CD4-positive, alpha-beta T cell treated with Interferon alpha-2 for 1 hour (primary cell): ENCODE measurements around the gene SGCA.

Source experiments
- DNase-seq, 2 donors: peaks; one replicate each; pipeline ENCODE4 v3.0.0-alpha.2; 2020 to 2022

Gene SGCA

DNA sequence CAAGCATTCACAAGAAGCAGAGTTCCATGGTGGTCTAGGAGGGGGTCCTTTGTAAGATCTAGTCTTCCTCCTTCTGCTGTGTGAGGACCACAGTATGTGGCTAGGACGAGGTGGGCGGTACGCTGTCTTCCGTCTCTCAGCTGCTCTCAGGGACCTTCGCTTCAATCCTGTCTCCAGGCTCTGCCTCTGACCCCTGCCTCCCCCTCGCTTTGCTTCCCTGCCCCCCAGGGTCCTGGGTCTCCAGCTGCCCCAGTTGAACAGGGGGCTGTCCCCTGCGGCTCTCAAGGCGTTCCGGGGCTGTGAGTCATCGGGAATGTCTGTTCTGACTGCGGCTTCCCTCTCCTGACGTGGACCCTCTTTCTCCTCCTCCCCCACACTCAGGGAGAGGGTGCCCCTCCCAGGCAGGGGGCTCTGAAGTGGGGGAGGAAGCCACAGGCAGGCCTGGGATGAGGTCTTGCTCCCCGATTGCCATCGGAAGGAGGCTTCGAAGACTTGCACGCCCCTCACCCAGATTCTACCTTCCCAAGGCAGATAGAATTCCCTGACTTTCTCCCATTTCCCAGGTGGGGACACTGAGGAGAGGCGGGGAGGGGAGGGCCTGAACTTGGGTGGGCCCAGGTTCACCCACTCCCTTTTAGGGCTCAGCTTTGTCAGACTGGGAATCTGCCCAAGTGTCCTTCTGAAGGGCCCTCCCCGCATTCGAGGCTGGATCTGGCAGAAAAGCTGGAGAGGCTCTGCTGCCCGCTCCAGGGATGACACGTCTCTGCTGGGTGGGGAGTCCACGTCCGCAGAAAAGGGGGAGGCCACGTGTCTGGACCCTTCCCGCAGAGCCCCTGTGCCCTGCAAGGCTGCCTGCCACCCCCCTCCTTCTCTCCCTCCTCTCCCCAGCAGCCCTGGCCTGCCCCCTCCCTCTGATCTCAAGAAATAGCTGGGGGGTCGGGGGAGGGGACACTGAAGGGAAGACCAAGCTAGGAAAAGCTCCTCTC is 44.7 kb downstream of the SGCA start:
- no peak for DNase-seq

DNA sequence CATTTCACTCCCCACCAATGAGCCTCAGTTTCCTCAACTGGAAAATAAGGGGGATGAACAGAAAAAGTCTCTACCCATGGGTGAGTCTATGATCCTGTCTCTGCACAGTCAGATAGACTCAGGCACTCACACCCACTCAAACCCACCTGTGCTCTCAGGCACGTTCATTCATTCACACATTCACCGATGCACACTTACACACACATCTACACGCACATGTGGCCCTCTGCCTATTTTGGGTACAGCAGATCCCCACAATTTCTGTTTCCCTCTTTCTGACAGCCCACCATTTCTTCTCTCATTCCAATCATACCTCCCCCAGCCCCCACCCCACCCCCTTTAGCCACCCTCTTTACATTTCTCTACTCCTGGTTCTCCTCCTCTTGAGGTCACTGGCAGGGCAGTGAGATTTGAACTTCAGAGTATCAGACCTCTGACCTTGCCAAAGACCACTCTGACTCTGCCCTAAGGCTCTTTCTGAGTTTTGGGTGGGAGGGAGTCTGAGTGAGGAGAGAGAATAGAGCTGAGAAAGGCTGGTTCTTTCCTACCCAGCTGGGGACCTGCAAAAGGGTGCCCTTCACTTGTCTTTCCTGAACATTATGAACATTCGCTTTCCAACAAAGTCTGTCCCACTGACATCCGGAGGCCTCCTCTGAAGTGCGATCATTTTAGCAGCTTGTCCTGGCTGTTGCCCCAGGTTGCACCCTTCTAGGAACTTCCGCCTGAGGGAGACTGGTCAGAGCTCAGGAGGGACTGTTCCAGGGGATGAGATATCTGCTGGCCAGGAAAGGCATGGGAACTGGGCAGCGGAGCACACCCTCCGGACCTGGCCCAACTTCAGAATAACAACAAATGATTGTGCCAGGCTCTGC is 45.7 kb downstream of the SGCA start:
- no peak for DNase-seq

DNA sequence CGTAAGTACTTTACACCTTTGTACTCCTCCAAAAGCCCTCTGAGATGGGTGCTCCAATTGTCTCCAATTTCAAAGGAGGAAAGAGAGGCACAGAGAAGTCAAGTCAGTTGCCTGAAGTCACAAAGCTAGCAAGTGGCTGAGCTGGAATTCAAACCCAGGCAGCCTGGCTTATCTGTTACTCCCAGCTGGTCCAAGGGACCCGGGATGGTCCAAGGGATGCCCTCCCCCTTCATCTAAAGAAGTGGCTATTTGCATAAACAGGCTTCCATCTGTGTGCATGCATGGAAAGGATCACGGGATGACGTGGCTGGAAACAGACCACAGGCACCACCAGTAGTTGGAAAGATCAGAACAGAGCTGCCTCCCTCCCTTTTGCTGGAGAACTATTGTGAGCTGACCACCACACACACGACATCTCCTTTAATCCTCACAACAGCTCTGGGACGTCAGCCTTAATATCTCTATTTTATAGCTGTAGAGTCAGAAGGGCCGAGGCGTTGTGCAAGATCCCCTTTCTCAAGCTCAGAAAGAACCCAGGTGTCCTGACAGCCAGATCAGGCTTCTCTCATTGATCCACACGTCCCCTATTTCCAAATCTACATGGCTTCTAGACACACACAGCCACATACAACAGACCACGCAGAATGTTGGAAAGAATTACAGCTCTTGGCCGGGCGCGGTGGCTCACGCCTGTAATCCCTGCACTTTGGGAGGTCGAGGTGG is 46.5 kb downstream of the SGCA start:
- no peak for DNase-seq

DNA sequence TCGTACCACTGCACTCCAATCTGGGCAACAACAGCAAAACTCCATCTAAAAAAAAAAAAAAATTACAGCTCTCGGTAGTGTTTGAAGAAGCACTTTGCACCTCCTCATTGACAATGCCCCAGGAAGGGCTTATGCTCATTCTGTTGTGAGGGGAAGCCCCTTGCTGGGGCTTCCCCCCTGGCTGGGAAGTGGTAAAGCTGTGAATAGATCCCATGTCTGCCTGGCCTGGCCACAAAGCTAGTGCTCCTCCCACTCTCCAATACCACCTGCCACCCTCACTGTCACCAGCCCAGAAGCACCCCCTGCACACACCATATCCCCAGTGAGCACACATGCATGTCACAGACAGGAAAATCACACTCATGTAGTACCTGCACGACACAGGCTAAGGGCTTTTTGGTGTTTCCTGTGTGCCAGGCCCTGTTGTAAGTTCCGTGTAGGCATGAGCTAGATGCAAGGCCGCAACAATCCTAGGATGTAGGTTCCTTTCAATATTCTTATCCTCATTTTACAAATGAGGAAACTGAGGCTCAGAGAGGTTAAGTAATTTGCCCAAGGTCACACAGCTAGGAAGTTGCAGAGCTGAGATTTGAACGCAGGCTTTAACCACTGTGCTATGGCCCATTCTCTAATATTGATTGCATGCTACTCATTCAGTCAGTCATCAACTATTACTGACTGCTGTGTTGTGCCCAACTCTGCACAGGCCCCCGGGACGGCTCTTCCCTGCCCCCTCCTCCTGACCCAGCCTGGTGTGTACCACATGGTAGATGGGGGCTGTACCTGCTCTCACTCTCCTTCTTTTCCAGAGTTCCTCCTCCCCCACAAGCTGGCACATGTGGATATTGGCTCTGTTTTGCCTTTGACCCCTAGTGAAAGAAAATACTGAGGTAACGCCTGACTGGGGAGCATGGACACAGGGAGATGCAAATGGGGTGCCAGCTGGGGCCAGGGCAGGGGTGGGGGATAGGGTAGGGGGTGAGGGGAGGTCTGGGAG is 47.5 kb downstream of the SGCA start:
- peak; percentile 37 to 51 for DNase-seq

DNA sequence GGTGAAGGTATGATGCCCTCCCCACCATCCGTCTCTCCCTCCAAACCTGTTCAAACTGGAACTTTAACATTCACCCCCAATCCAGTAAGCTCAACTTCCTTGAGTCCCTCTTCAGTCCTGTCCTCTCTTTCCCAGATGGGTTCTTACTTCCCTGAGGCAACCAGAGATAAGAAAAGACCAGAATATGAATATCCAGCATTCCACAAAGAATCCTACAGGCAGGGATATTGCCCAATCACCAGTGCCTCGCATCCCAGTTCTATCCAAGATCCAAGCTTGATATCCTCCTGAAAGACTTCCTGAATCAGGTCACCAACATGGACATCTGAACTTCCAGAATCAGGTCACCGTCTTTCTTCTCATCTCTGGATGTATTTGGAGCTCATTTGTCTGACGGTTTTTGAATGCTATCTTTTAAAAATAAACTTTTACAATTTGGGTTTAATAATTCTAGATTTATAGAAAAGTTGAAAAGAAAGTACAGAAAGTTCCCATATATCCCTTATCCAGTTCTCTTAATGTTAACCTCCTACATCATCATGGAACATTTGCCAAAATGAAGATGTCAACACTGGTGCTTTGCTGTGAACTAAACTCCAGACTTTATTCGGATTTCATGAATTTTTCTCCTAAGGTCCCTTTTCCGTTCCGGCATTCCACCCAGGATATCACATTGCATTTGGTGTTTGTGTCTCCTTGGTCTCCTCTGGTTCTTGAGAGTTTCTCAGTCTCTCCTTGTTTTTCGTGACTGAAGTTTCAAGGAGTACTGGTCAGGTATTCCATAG is 49.4 kb downstream of the SGCA start:
- no peak for DNase-seq

DNA sequence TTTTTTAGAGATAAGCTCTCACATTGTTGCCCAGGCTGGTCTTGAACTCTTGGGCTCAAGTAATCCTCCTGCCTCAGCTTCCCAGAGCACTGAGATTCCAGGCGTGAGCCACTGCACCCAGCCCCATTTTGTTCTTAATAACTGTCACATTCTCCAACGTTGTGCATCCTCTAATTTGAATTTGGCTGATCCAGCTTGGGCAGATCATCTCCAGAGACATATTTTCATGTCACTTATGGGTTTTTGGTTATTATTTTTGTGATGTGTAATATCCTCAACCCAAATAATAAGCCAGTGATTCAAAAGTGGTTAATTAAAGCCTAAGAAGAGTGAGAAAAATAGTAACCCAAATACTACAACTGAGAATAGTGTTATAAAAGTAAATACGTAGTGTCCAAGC is 51.8 kb downstream of the SGCA start:
- no peak for DNase-seq

DNA sequence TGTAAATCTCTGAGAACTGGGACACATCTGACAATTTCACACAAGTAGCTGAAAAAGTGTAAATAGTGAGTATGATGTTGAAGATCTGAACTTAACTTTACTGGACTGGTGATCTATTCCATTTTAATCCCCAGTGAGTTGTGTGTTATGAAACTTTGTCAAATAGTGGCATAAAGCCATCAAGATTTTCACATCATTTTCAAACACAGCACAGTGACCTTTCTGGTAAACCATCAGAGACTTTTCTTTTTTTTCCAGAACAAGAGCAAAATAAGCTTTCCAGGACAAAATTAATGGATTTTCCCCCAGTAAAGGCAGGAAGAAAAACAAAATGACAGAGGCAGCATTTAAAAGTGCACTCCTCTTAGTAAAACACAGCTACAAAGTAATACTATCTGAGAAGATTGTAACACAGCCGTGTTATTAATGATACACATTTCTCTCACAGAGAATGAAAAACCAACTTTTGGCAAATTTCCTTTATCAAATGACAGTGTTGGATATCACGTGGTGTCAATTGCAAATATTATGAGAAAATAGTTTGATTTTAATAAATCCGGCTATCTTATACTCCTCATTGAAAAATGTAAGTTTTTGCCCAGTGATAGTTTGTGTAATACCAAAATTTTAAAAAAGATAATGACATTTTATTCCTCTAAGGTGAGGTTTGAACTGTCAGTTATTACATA is 52.4 kb downstream of the SGCA start:
- DNase-seq: no peak

DNA sequence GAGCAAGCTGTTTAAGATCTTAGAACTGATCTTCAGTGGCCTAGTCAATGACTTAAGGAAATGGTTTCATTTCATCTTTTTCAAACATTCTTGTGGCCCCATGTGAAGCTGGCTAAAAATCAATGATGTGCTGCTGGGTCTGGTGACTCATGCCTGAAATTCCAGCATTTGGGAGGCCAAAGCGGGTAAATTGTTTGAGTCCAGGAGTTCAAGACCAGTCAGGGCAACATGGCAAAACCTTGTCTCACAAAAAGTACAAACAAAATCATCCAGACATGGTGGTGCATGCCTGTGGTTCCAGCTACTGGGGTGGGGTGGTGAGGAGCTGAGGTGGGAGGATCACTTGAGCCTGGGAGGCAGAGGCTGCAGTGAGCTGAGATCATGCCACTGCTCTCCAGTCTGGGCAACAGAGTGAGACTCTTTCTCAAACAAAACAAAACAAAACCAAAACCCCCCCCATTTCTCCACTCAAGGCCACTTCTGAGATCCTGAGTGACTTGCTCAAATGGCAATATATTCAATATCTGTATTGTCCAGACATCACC is 53.0 kb downstream of the SGCA start:
- no peak for DNase-seq

DNA sequence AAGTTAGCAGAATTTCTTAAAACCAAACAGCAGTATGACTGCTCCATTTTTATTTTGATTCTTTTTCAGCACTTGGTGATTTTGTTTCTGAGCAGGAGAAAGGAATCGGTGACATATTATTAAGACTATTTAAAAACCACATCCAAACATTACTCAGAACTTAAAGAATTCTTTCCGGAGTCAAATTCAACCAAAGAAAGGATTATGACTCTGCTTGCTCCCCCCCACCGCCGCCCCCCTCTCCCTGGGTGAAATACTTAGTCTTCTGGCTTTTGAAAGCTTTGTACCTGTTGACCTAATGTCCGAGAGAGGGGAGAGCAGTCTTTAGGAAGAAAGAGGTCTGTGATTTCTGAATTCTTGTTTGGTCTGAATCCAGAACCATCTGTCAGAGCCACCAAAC is 53.5 kb downstream of the SGCA start:
- DNase-seq: no peak

DNA sequence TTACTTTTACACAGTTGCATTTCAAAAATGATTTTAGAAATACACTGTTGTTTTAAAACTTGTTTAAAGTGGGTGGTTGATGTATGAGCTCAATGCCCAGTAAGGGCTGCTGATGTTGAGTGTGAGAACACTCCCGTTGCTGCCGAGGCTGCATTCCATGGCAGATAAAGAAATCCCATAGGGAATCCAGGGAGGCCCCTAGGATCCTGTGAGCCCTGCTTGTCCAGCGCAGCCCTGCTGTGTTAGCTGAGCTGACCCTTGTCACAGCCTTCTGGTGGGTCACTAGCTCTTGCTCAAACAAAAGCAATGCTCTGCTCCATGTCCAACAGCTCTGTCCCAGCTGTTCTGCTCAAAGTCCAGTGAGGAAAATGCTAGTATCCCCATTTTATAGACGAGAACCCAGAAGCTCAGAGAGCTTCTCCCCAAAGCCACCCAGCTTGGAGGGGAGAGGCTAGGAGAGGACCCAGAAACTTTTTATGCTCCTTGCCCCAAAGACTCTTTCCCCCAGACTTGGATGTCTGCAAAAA is 54.2 kb downstream of the SGCA start:
- DNase-seq: no peak

DNA sequence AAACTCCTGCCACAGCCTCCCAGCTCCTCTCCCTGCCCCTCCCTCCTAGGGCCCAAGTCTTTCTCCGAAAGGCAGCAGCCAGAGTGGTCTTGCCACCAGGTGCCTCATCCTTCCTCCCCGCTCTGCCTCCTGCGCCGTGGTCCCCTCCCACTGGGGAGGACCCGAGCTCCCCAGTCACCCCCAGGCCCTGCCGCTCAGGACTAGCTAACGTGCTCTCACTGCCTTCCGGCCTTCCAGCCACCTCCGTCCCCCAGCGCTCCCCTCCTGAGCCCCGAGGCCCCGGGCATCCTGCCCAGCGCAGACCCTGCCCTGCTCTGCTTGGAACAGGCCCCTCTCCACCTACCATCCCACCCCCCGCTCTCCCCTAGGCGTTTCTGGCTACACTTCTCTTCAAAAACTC is 55.0 kb downstream of the SGCA start:
- no peak for DNase-seq

DNA sequence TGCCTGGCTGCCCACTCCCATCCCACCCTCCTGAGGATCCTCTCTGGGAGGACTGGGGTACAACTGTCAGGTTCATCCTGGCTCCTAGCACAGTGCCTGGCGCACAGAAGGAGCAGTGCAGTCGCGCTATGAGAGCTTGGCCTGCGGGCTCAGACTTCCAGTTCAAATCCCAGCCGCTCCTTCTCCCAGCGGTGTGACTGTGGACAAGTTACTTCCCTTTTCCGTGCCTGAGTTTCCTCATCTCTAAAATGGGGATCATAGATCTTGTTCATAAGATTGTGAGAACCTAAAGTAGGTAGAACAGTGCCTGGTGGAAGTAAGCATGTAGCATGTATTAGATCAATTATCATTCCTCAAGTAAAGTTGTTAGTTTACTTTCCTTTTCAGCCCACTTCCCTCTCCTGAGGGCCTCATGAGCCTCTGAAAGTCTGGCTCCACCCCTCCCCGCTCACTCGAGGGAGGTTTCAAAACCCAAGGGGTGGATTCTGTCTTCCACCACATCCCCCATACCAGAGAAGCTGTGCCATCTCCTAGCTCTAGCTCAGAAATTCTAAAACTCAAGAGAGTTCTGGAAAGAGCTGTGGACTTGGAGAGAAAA is 55.6 kb downstream of the SGCA start:
- DNase-seq: peak in 1 of 2 donors; percentile 6

DNA sequence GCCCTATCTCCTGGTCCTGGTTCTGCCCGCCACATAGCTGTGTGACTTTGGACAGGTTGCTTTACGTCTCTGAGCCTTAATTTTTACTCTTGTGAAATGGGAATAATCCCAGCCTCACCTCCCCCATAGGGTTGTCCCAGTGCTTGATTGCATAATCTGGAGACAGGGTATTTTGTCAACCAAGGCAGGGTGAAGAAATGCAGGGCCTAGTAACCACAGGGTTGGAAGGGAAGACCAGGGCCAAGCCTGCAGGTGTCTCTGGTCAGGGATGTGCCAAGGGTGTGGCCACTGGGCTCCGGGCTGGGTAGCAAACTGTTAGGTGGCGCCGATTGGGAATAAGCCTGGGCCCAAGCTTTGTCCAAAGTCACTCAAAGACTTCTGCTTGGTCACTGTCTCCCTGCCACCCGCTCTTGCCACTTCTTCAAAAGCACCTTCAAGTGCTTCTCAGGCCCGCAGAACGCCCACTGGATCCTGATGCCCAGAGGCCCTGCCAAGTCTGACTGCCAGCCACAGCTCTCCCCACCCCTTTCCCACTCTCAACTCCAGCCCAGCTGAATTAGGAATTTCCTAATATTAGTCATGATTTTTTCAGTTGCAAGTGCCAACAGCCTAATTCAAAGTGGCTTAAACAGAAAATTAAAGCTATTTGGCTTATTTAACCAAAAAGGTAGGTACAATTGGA is 56.2 kb downstream of the SGCA start:
- no peak for DNase-seq

DNA sequence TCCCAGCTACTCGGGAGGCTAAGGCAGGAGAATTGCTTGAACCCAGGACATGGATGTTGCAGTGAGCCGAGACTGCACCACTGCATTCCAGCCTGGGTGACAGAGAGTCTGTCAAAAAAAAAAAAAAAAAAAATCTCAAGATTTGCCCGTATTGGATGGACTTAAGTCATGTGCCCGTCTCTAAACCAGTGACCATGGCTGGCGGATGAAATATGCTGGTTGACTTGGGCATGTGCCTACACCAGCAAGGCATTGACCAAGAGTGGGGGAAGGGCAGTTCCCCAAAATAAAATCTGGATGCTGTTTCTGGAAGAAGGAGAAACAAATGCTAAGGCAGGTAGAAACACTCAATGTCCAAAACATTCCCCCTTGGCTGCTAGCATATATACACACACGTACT is 57.1 kb downstream of the SGCA start:
- no peak for DNase-seq
